SK-N-SH (cell line): ENCODE data around the gene ZNF217.
"Not testable (repeated sequence)": the region's sequence is repeated elsewhere in the genome, so short reads cannot be mapped to it uniquely, and the experiment has no call there.

Source experiments
- CTCF ChIP-seq: fragments of 200-600 bp; sonication (generic); IDR thresholded peaks from 2 replicates; pipeline ENCODE4 v1.6.1; 2017; ENCODE audit warnings: antibody characterized with exemption, mild to moderate bottlenecking, moderate library complexity
- ELF1 ChIP-seq: IDR thresholded peaks from 2 replicates; pipeline ENCODE4 v1.4.0; 2012
- GATA2 ChIP-seq: sonication (generic); formaldehyde crosslinking; IDR thresholded peaks from 2 replicates; pipeline ENCODE4 v1.5.0; 2020; ENCODE audit warnings: mild to moderate bottlenecking, missing genetic modification reagents
- MAX ChIP-seq: IDR thresholded peaks from 2 replicates; pipeline ENCODE4 v1.4.0; 2012; ENCODE audit warnings: low read depth

GRCh38 chr20:53584550-53584913 lies 9.1 kb downstream of the ZNF217 start:
- not testable (repeated sequence) for TF ChIP-seq MAX; GATA2 (CRISPR knock-in tag); CTCF; ELF1
